GM12878 (cell line): Measurements from ENCODE around the gene TRIP6. TPM values are rescaled to one million over a fixed set of nuclear protein-coding genes. Genes with fewer than 3 reads are reported as not detected.

Experiments used
- ATAC-seq: fragments of 200-7000 bp; cut with Tn5 transposase; 3 replicates; pipeline ENCODE4 v1.9.1; 2020; ENCODE audit warnings: mild to moderate bottlenecking, moderate library complexity
- BruUV-seq: library from RNA; stranded (reverse); fragments of 400-500 nt; replicated peaks from 2 replicates; lab custom pipeline; 2021; lab: Mats Ljungman, UMichigan
- CTCF ChIA-PET: fragments of 300-600 bp; sonication (Branson Sonifier 250); formaldehyde crosslinking; extraction: SDS; loops from one replicate; lab custom pipeline; 2021; ENCODE audit warnings: inconsistent platforms; lab: Yijun Ruan, JAX
- POLR2A ChIA-PET: fragments of 350-600 bp; formaldehyde crosslinking; extraction: SDS; loops from one replicate; lab custom pipeline; 2021; ENCODE audit warnings: inconsistent platforms; lab: Charles Lee
- RAD21 ChIA-PET: fragments of 300-600 bp; sonication (Branson Sonifier 250); formaldehyde crosslinking; loops from one replicate; lab custom pipeline; 2023; ENCODE audit warnings: antibody characterized with exemption; ENCODE audit not compliant: unreplicated experiment; lab: Charles Lee
- SMC1A ChIA-PET: fragments of 300-600 bp; sonication (Branson Sonifier 250); formaldehyde crosslinking; loops from one replicate; lab custom pipeline; 2023; ENCODE audit not compliant: unreplicated experiment, uncharacterized antibody; lab: Charles Lee
- DNase-seq: peaks from one replicate; pipeline ENCODE4 v3.0.0-alpha.2; 2011; ENCODE audit warnings: low read depth, low spot score
- FAIRE-seq: peaks from 3 replicates; lab custom pipeline; 2011; peaks lifted over from hg19 to GRCh38; lab: Jason Lieb, UNC
- H2AFZ ChIP-seq: 2 replicates; pipeline ENCODE4 v1.6.0; 2011; ENCODE audit warnings: low read depth, low read length, control low read depth; ENCODE audit not compliant: control insufficient read depth
- H3K27ac ChIP-seq: 2 replicates; pipeline ENCODE4 v1.5.1; 2011; ENCODE audit warnings: control low read depth; ENCODE audit not compliant: control insufficient read depth, insufficient read depth
- H3K27me3 ChIP-seq, 2 experiments: replicated peaks in 1 of 2; 2 replicates each; pipeline versions ENCODE4 v1.6.0 to v1.6.1; 2011; ENCODE audit warnings: low read length in 1 of 2; ENCODE audit not compliant: control insufficient read depth in 2 of 2, insufficient read depth in 2 of 2
- H3K36me3 ChIP-seq, 2 experiments: 2 replicates each; pipeline ENCODE4 v1.5.1; 2011; ENCODE audit warnings: low read length in 1 of 2; ENCODE audit not compliant: control insufficient read depth in 2 of 2, insufficient read depth in 2 of 2
- H3K4me1 ChIP-seq: 2 replicates; pipeline ENCODE4 v1.6.1; 2011; ENCODE audit warnings: mild to moderate bottlenecking, low read length, moderate library complexity, mixed read lengths; ENCODE audit not compliant: control insufficient read depth, insufficient read depth
- H3K4me2 ChIP-seq: 2 replicates; pipeline ENCODE4 v1.6.0; 2011; ENCODE audit warnings: control low read depth; ENCODE audit not compliant: control insufficient read depth, insufficient read depth
- H3K4me3 ChIP-seq: fragments of 200-600 bp; sonication (generic); 2 replicates; pipeline ENCODE4 v1.5.1; 2016
- H3K79me2 ChIP-seq: 2 replicates; pipeline ENCODE4 v1.6.0; 2011; ENCODE audit warnings: low read length; ENCODE audit not compliant: control insufficient read depth, insufficient read depth
- H3K9ac ChIP-seq: 2 replicates; pipeline ENCODE4 v1.8.0; 2011; ENCODE audit warnings: low read length, control low read depth, mixed read lengths; ENCODE audit not compliant: control insufficient read depth, insufficient read depth
- H3K9me3 ChIP-seq: replicated peaks from 3 replicates; pipeline ENCODE4 v1.5.1; 2011; ENCODE audit warnings: mild to moderate bottlenecking, low read length; ENCODE audit not compliant: control insufficient read depth, insufficient read depth
- H4K20me1 ChIP-seq: 2 replicates; pipeline ENCODE4 v1.6.0; 2011; ENCODE audit not compliant: control insufficient read depth, insufficient read depth
- BRCA1 ChIP-seq: IDR thresholded peaks from 2 replicates; pipeline ENCODE4 v1.6.1; 2011; ENCODE audit warnings: low read depth, low read length, improper control_type of control experiment
- CBFB ChIP-seq: IDR thresholded peaks from 2 replicates; pipeline ENCODE4 v1.6.1; 2016; ENCODE audit warnings: antibody characterized with exemption, low read depth
- CHD4 ChIP-seq: fragments of 200-600 bp; sonication (generic); IDR thresholded peaks from 2 replicates; pipeline ENCODE4 v1.6.1; 2016; ENCODE audit warnings: mild to moderate bottlenecking
- EGR1 ChIP-seq, 2 experiments: IDR thresholded peaks; 1 replicate in 1 of 2; 2 replicates in 1 of 2; pipeline ENCODE4 v1.6.1; 2011 to 2012; ENCODE audit warnings: low read depth in 2 of 2, low read length in 2 of 2, borderline replicate concordance in 1 of 2, mild to moderate bottlenecking in 1 of 2, moderate library complexity in 1 of 2
- HCFC1 ChIP-seq: fragments of 150-350 bp; IDR thresholded peaks from 2 replicates; pipeline ENCODE4 v1.6.1; 2014; ENCODE audit warnings: low read length
- MLLT1 ChIP-seq: fragments of 450-650 bp; IDR thresholded peaks from 2 replicates; pipeline ENCODE4 v1.6.1; 2016; ENCODE audit warnings: mild to moderate bottlenecking
- PAX5 ChIP-seq: IDR thresholded peaks from 2 replicates; pipeline ENCODE4 v1.6.1; 2011; ENCODE audit warnings: low read depth, low read length, borderline replicate concordance
- PAX8 ChIP-seq: fragments of 450-650 bp; IDR thresholded peaks from 2 replicates; pipeline ENCODE4 v1.6.1; 2017; ENCODE audit warnings: mild to moderate bottlenecking, moderate library complexity
- POLR2A ChIP-seq: IDR thresholded peaks from 2 replicates; pipeline ENCODE4 v1.6.1; 2011; ENCODE audit warnings: low read depth, mild to moderate bottlenecking, low read length
- POLR2AphosphoS2 ChIP-seq: IDR thresholded peaks from 2 replicates; pipeline ENCODE4 v1.6.1; 2011; ENCODE audit warnings: low read depth, mild to moderate bottlenecking, low read length, improper control_type of control experiment, moderate library complexity
- POLR2AphosphoS5 ChIP-seq: IDR thresholded peaks from 2 replicates; pipeline ENCODE4 v1.6.1; 2011; ENCODE audit warnings: mild to moderate bottlenecking, low read length, inconsistent platforms
- RAD21 ChIP-seq: IDR thresholded peaks from 2 replicates; pipeline ENCODE4 v1.6.1; 2011; ENCODE audit warnings: mild to moderate bottlenecking, low read depth, low read length, moderate library complexity; ENCODE audit not compliant: insufficient read depth
- SMC3 ChIP-seq: IDR thresholded peaks from 2 replicates; pipeline ENCODE4 v1.6.1; 2011; ENCODE audit warnings: low read length, improper control_type of control experiment, borderline replicate concordance
- SPI1 ChIP-seq: IDR thresholded peaks from 2 replicates; pipeline ENCODE4 v1.6.1; 2011; ENCODE audit warnings: low read depth, mild to moderate bottlenecking, low read length, moderate library complexity, borderline replicate concordance; ENCODE audit not compliant: insufficient read depth
- TCF12 ChIP-seq: IDR thresholded peaks from 2 replicates; pipeline ENCODE4 v1.6.1; 2011; ENCODE audit warnings: low read depth, mild to moderate bottlenecking, low read length
- ZBED1 ChIP-seq: IDR thresholded peaks from 2 replicates; pipeline ENCODE4 v1.6.1; 2016; ENCODE audit warnings: borderline replicate concordance
- ZSCAN29 ChIP-seq: fragments of 450-650 bp; IDR thresholded peaks from 2 replicates; pipeline ENCODE4 v1.6.1; 2017; ENCODE audit warnings: mild to moderate bottlenecking, moderate library complexity
- WGBS: methylation state at CpG from one replicate; pipeline ENCODE4 v1.1.6; 2016; ENCODE audit warnings: low lambda C conversion rate; ENCODE audit not compliant: insufficient replicate concordance, insufficient coverage; ENCODE audit errors: missing lambda C conversion rate; 5-methylcytosine and 5-hydroxymethylcytosine counted together
- in situ Hi-C: fragments of 300-500 bp; cut with MboI; formaldehyde crosslinking; loops from 9 replicates; pipeline ENCODE4 v1.14.3; 2018; ENCODE audit warnings: mixed read lengths
- intact Hi-C: fragments of 100-400 bp; cut with micrococcal nuclease; formaldehyde crosslinking; loops from one replicate; pipeline ENCODE4 v1.14.2; 2022; ENCODE audit not compliant: unreplicated experiment
- polyA plus RNA-seq, 11 experiments: library from polyadenylated mRNA; depleted of rRNA in 4 of 11; unstranded in 6 of 11; stranded (reverse) in 5 of 11; fragments of >200 nt; fragmentation: Nextera tagmentation in 4 of 11; fragmentation: Illumina TruSeq in 1 of 11; extraction: Ambion mirVana in 4 of 11; extraction: Trizol in 1 of 11; gene quantifications; 1 replicate in 1 of 11; 2 replicates in 10 of 11; pipeline versions ENCODE4 v1.2.1 to v1.2.3, GENCODE V29; 2011 to 2016; ENCODE audit warnings: inconsistent platforms in 2 of 11, missing spikeins in 2 of 11, low read depth in 1 of 11
- total RNA-seq, 4 experiments: library from RNA; depleted of rRNA in 3 of 4; stranded (reverse); fragments of >200 nt in 3 of 4; fragmentation: Illumina TruSeq in 1 of 4; extraction: Trizol in 1 of 4; gene quantifications; 2 replicates each; pipeline versions ENCODE4 v1.2.1 to v1.2.3, GENCODE V29; 2013 to 2021

The TRIP6 gene
- total and polyA plus RNA-seq, 10 of the 15 experiments (the other 5 are each of a cell fraction or from before 2014, with no cell fraction given), result 2.5 to 47.4 (median 25.5) TPM

GRCh38 chr7:100887516-100888290 is 20.5 kb downstream of the TRIP6 start (continued):
- TF ChIP-seq ZBED1 (no peak), TCF12 (0 out of 2 replicates have a peak, but pooled peaks have one; percentile 3), RAD21 (no peak), SPI1 (peak; percentile 99), HCFC1 (no peak), POLR2AphosphoS5 (0 out of 2 replicates have a peak, but pooled peaks have one; percentile 18), PAX5 (0 out of 2 replicates have a peak, but pooled peaks have one; percentile 9), EGR1 (IDR thresholded peaks at IDR 0.05; ENCODE audit: borderline replicate concordance in 1 of 2, low read depth in 2 of 2, low read length in 2 of 2) (peak in 1 of 2 experiments; percentile 65; a peak in 2 of 3 replicates), BRCA1 (no peak), ZSCAN29 (no peak), CHD4 (no peak)
- TF ChIP-seq, all 136 proteins: peak for 23

DNA sequence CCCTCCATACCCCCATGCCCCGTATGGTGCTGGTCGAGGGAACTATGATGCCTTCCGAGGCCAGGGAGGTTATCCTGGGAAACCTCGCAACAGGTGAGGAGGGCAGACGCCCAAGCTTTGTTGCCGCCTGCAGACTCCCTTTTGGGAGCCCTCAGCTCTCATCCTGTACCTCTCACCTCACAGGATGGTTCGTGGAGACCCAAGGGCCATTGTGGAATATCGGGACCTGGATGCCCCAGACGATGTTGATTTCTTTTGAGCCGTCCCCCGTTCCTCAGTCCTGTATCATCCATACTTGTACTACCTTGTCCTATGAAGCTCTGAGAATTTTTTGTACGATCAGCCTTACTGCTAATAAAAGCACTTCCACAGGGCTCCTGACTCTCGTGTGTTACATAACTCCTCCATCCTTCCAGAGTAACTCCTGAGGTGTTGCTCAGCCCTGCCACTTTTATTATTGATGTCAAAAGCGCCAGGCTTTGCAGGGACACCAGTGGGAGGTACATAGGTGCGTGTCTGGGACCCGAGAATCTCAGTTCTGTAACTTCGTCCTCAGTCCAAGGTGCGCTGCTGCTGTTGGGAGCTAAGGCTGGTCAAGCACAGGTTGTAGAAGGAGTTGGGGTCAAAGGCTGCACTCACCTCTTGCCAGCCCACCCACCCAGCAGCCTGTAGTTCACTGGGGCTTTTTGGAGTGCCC is 21.3 kb downstream of the TRIP6 start:
- no peak for DNase-seq
- no peaks in the 10 kb centered on the region for H3K27me3 ChIP-seq
- CTCF ChIA-PET, result interaction anchor here (0.6 to 1.2 kb wide), 5 partner anchors 11 to 93 kb away, joined by 3 to 7 read pairs (median 3); partner anchors contain the start of gene SLC12A9
- POLR2A ChIA-PET, result interaction anchor here (1.4 to 6.7 kb wide), 2 partner anchors 12 to 329 kb away, joined by 4 to 131 read pairs; partner anchors contain the start of genes SRRT and ZNHIT1
- no peaks in the 10 kb centered on the region for H4K20me1 ChIP-seq
- H3K79me2 ChIP-seq, result peaks cover 18% of the 10 kb centered on the region
- H3K9me3 ChIP-seq, result no peaks in the 10 kb centered on the region
- WGBS, result 44% methylated on average over 18 of the region's 18 CpGs
- peaks cover 25 to 44% of the 10 kb centered on the region in 2 experiments for H3K36me3 ChIP-seq
- H2AFZ ChIP-seq, result no peak overlapping the region
- SMC1A ChIA-PET, result interaction anchor here (1.3 to 4.4 kb wide), 3 partner anchors 11 to 197 kb away, joined by 3 to 33 read pairs (median 17); partner anchors contain the start of genes SLC12A9 and TRIM56
- H3K4me1 ChIP-seq, result peaks cover 30% of the 10 kb centered on the region
- BruUV-seq, result TSS peak; percentile 85
- H3K4me3 ChIP-seq, result peak overlapping the region; percentile 87
- RAD21 ChIA-PET, result interaction anchor here (1.8 to 2.1 kb wide), 2 partner anchors 13 to 36 kb away, joined by 6 to 21 read pairs; partner anchors contain the start of genes SLC12A9 and SRRT
- ATAC-seq, result peak; percentile 1; the same call in 2 of the 3 replicates
- FAIRE-seq, result peak; percentile 86
- TF ChIP-seq POLR2AphosphoS5 (peak; percentile 66), PAX5 (0 out of 2 replicates have a peak, but pooled peaks have one; percentile 54), SMC3 (no peak), POLR2A (peak; percentile 59), MLLT1 (no peak), POLR2AphosphoS2 (0 out of 2 replicates have a peak, but pooled peaks have one; percentile 28), PAX8 (no peak), CBFB (0 out of 2 replicates have a peak, but pooled peaks have one; percentile 5)
- H3K4me2 ChIP-seq, result peak overlapping the region; percentile 94
- intact Hi-C loops (no loop called here), in situ Hi-C loops (no loop called here)
- H3K27ac ChIP-seq, result peak overlapping the region; percentile 66
- peak overlapping the region; percentile 83 for H3K9ac ChIP-seq
